Stimulated activated CD4-positive, alpha-beta T cell treated with anti-CD3 and anti-CD28 coated beads, Interleukin-2, amount 100 ng/mL, for 4 hours (primary cell): ENCODE data around the gene PDIA6.

Experiments used
- DNase-seq: peaks from one replicate; pipeline ENCODE4 v3.0.0-alpha.2; 2020; ENCODE audit warnings: low read depth

PDIA6 gene

GRCh38 chr2:10764096-10764785 is 48.3 kb downstream of the PDIA6 start:
- no peak for DNase-seq

- no peak for DNase-seq
Observed at GRCh38 chr2:10763461-10763800, 49.2 kb downstream of the PDIA6 start.

- no peak for DNase-seq
Observed at GRCh38 chr2:10762651-10763460, 49.7 kb downstream of the PDIA6 start.

- no peak for DNase-seq
Observed at GRCh38 chr2:10761591-10761990, 51.0 kb downstream of the PDIA6 start.

GRCh38 chr2:10760794-10761504 is 51.6 kb downstream of the PDIA6 start:
- DNase-seq, result no peak

GRCh38 chr2:10759151-10759714 is 53.4 kb downstream of the PDIA6 start:
- no peak for DNase-seq

- no peak for DNase-seq
Observed at GRCh38 chr2:10757814-10758286, 54.7 kb downstream of the PDIA6 start.

GRCh38 chr2:10755621-10756020 is 57.0 kb downstream of the PDIA6 start:
- no peak for DNase-seq

- no peak for DNase-seq
Observed at GRCh38 chr2:10753876-10754275, 58.7 kb downstream of the PDIA6 start.

GRCh38 chr2:10753156-10753555 is 59.4 kb downstream of the PDIA6 start:
- no peak for DNase-seq

GRCh38 chr2:10752236-10752635 is 60.3 kb downstream of the PDIA6 start:
- no peak for DNase-seq

- DNase-seq, result no peak
Observed at GRCh38 chr2:10750610-10751009, 62.0 kb downstream of the PDIA6 start.

GRCh38 chr2:10742666-10743065 is 69.9 kb downstream of the PDIA6 start:
- DNase-seq, result no peak

- no peak for DNase-seq
Observed at GRCh38 chr2:10741139-10741538, 71.4 kb downstream of the PDIA6 start.

GRCh38 chr2:10740226-10740625 is 72.4 kb downstream of the PDIA6 start:
- DNase-seq, result no peak

GRCh38 chr2:10738192-10738591 is 74.4 kb downstream of the PDIA6 start:
- no peak for DNase-seq

GRCh38 chr2:10733980-10734379 is 78.6 kb downstream of the PDIA6 start:
- no peak for DNase-seq

GRCh38 chr2:10733566-10733925 is 79.0 kb downstream of the PDIA6 start:
- no peak for DNase-seq
